Measurements from ENCODE around the gene UBE2J1. TPM values are rescaled to one million over a fixed set of nuclear protein-coding genes. Genes with fewer than 3 reads are reported as not detected.

Gene UBE2J1
- polyA plus RNA-seq, 2 of the 4 experiments (the other 2 are of a cell fraction): 12.6 to 32.7 TPM

GRCh38 chr6:89368999-89369398 is 16.5 kb upstream of the UBE2J1 start:
- Histone ChIP-seq H3K4me3 (no peak overlapping the region), H3K4me2 (0 out of 3 replicates have a peak overlapping the region, but pooled peaks have one; percentile 10), H3K9me3 (no peaks in the 10 kb centered on the region), H3K4me1 (no peaks in the 10 kb centered on the region), H3K27ac (no peak overlapping the region)
- peak; percentile 69 to 72; a peak in 4 of 6 replicates for ATAC-seq
- DNase-seq (ENCODE audit: low read depth in 1 of 2, low spot score in 1 of 2): peak in 1 of 2 experiments; percentile 24
- POLR2A ChIA-PET: no interaction called here
- no peak for TF ChIP-seq HOXB5 (CRISPR knock-in tag; IDR thresholded peaks at IDR 0.05)
- peak; percentile 29; the same call in 2 of the 3 replicates for TF ChIP-seq SMC3 (IDR thresholded peaks at IDR 0.05)
- TF ChIP-seq CTCF (IDR thresholded peaks at IDR 0.05): peak; percentile 26; the same call in 2 of the 3 replicates
- 40% methylated on average over 7 of the region's 7 CpGs for WGBS (ENCODE audit: missing lambda C conversion rate)
- CTCF ChIA-PET: interaction anchor here (0.8 to 2.2 kb wide), 4 partner anchors 10 to 57 kb away, joined by 3 to 11 read pairs (median 5); no protein-coding TSS in a partner anchor
- no peak for FAIRE-seq

DNA sequence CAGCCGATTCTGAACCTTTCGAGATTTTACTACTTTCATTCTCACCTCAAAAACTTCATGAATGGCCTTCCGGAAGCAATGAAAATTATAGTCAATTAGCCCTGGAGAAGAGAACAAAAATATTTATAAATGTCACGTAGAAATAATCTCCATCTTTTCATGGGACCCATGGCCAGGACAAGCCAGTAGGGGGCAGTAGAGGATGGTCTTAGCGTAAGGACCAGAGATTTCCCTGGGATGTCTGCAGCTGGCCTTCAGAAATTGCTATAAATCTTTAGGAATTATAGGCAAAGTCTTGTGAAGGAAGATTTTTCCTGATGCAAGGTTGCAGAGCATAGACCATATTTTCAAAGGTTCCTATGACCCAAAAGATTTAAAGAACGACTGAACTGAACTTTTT is 15.6 kb upstream of the UBE2J1 start:
- Histone ChIP-seq H3K27ac (no peak overlapping the region), H3K9me3 (no peaks in the 10 kb centered on the region), H3K4me3 (no peak overlapping the region), H3K4me1 (no peaks in the 10 kb centered on the region), H3K4me2 (peak overlapping the region; percentile 53; the same call in 2 of the 3 replicates)
- ATAC-seq: peak; percentile 61 to 73; a peak in 4 of 6 replicates
- ChIA-PET CTCF (interaction anchor here (0.7 to 2.2 kb wide), 7 partner anchors 9 to 57 kb away, joined by 3 to 11 read pairs (median 4); no protein-coding TSS in a partner anchor), POLR2A (no interaction called here)
- peak; percentile 35 to 54 for DNase-seq (ENCODE audit: low read depth in 1 of 2, low spot score in 1 of 2)
- 4% methylated on average over 6 of the region's 6 CpGs for WGBS (ENCODE audit: missing lambda C conversion rate)
- FAIRE-seq: no peak
- TF ChIP-seq EHF (CRISPR knock-in tag; IDR thresholded peaks at IDR 0.05) (no peak), RAD21 (conservative IDR thresholded peaks at IDR 0.05 in 1 of 2, IDR thresholded peaks at IDR 0.05 in 1 of 2) (peak; percentile 53 to 65), SMC3 (IDR thresholded peaks at IDR 0.05) (0 out of 3 replicates have a peak, but pooled peaks have one; percentile 17), CTCF (IDR thresholded peaks at IDR 0.05) (peak; percentile 68), CBX2 (IDR thresholded peaks at IDR 0.05; ENCODE audit: borderline replicate concordance, low read depth) (no peak)

DNA sequence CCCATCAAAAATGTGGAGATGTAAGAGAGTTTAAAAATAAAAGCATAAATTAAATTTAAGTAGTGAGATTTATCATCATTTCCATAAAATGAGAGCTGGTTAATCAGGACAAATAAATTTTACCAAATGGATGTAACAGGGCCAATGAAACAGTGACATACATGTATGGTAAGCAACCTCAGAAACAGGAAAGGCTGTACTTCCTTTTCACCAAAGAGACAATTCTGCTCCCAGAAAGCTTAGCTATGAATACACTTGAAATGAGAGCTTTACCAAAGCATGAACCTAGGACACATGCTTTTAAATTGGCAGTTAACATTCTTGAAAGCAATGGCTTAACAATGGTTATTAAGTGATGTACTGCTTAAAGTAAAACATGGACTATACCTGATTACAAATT is 12.1 kb upstream of the UBE2J1 start:
- CTCF ChIA-PET: interaction anchor here (1.3 to 2.7 kb wide), 2 partner anchors 53 to 382 kb away, joined by 5 to 10 read pairs; no protein-coding TSS in a partner anchor
- Histone ChIP-seq H3K4me3 (no peak overlapping the region), H3K9me3 (no peaks in the 10 kb centered on the region), H3K4me1 (no peaks in the 10 kb centered on the region), H3K4me2 (no peak overlapping the region), H3K27ac (no peak overlapping the region)
- POLR2A ChIA-PET: interaction anchor here (0.8 kb wide), 1 partner anchor 12 kb away, joined by 3 read pairs; the partner anchor contains the start of gene UBE2J1
- FAIRE-seq (no peak), ATAC-seq (no peak), DNase-seq (ENCODE audit: low read depth in 1 of 2, low spot score in 1 of 2) (no peak)
- no peak for TF ChIP-seq CTCF (IDR thresholded peaks at IDR 0.05)
- no peak for TF ChIP-seq BHLHE40 (IDR thresholded peaks at IDR 0.05; ENCODE audit: low read depth, low read length)
- no peak for TF ChIP-seq FOSL2 (IDR thresholded peaks at IDR 0.05)
- TF ChIP-seq FOSL2 (CRISPR knock-in tag; IDR thresholded peaks at IDR 0.05): no peak
- TF ChIP-seq NR3C1 (IDR thresholded peaks at IDR 0.05): no peak
- no peak for TF ChIP-seq FOXS1 (CRISPR knock-in tag; IDR thresholded peaks at IDR 0.05)
- no peak for TF ChIP-seq SREBF2 (IDR thresholded peaks at IDR 0.05)
- no peak for TF ChIP-seq CHD2 (IDR thresholded peaks at IDR 0.05; ENCODE audit: low read length, partially characterized antibody)
- no peak for TF ChIP-seq FOSB (CRISPR knock-in tag; IDR thresholded peaks at IDR 0.05)
- TF ChIP-seq SMC3 (IDR thresholded peaks at IDR 0.05): no peak
- no peak for TF ChIP-seq HOXB13 (CRISPR knock-in tag; IDR thresholded peaks at IDR 0.05; ENCODE audit: low read depth)
- TF ChIP-seq JUNB (IDR thresholded peaks at IDR 0.05): no peak
